ENCODE measurements around the gene PRR5L. TPM values are rescaled to one million over a fixed set of nuclear protein-coding genes. Genes with fewer than 3 reads are reported as not detected.

PRR5L gene
- polyA plus RNA-seq, 1 of the 3 experiments (the other 2 are of a cell fraction): 0.46 TPM

- no peak overlapping the region for H3K27ac ChIP-seq (ENCODE audit: low read depth in 2 of 2, low read length in 1 of 2)
These were observed 179.1 kb downstream of the PRR5L start for GRCh38 chr11:36475192-36475591.

More at GRCh38 chr11:36475192-36475591, 179.1 kb downstream of the PRR5L start:
- Histone ChIP-seq H4K20me1 (ENCODE audit: insufficient read depth) (no peaks in the 10 kb centered on the region), H3K9ac (no peak overlapping the region), H3K9me3 (no peaks in the 10 kb centered on the region), H3K4me2 (no peak overlapping the region), H2AFZ (ENCODE audit: low read depth) (no peak overlapping the region), H3K36me3 (replicated peaks in 1 of 2; ENCODE audit: control insufficient read depth in 1 of 2, insufficient read depth in 2 of 2, low read length in 1 of 2) (peaks cover 0 to 3% of the 10 kb centered on the region in 2 experiments), H3F3A (replicated peaks; ENCODE audit: insufficient read depth) (peaks cover 3% of the 10 kb centered on the region), H3K9me2 (no peaks in the 10 kb centered on the region), H3K4me1 (ENCODE audit: control insufficient read depth in 1 of 2, insufficient read depth in 2 of 2, low read depth in 1 of 2, low read length in 1 of 2) (peaks cover 2 to 8% of the 10 kb centered on the region in 2 experiments; a peak in 2 of 4 replicates), H3K79me2 (ENCODE audit: insufficient read depth) (no peaks in the 10 kb centered on the region), H3K4me3 (ENCODE audit: low read depth in 2 of 2, low read length in 1 of 2) (no peak overlapping the region), H3K27me3 (ENCODE audit: insufficient read depth) (no peaks in the 10 kb centered on the region)
- WGBS (ENCODE audit: low lambda C conversion rate): 37% methylated on average over 1 of the region's 1 CpG
- POLR2A ChIA-PET: no interaction called here
- CTCF ChIA-PET: interaction anchor here (0.8 to 6.0 kb wide), 4 partner anchors 18 to 183 kb away, joined by 3 to 109 read pairs (median 4); partner anchors contain the start of genes COMMD9 and PRR5L
- no peak for DNase-seq
- TF ChIP-seq MXI1 (IDR thresholded peaks at IDR 0.05; ENCODE audit: low read depth, low read length) (no peak), GATA2 (CRISPR knock-in tag; IDR thresholded peaks at IDR 0.05) (no peak), RFX5 (IDR thresholded peaks at IDR 0.05; ENCODE audit: low read length) (no peak), EP300 (IDR thresholded peaks at IDR 0.05; ENCODE audit: borderline replicate concordance in 1 of 2, low read depth in 1 of 2, low read length in 1 of 2) (no peak), PBX3 (IDR thresholded peaks at IDR 0.05) (no peak), CTCF (IDR thresholded peaks at IDR 0.05) (no peak), SIN3A (IDR thresholded peaks at IDR 0.05; ENCODE audit: borderline replicate concordance, low read depth, low read length) (no peak)
- TF ChIP-seq, protein P1, sequence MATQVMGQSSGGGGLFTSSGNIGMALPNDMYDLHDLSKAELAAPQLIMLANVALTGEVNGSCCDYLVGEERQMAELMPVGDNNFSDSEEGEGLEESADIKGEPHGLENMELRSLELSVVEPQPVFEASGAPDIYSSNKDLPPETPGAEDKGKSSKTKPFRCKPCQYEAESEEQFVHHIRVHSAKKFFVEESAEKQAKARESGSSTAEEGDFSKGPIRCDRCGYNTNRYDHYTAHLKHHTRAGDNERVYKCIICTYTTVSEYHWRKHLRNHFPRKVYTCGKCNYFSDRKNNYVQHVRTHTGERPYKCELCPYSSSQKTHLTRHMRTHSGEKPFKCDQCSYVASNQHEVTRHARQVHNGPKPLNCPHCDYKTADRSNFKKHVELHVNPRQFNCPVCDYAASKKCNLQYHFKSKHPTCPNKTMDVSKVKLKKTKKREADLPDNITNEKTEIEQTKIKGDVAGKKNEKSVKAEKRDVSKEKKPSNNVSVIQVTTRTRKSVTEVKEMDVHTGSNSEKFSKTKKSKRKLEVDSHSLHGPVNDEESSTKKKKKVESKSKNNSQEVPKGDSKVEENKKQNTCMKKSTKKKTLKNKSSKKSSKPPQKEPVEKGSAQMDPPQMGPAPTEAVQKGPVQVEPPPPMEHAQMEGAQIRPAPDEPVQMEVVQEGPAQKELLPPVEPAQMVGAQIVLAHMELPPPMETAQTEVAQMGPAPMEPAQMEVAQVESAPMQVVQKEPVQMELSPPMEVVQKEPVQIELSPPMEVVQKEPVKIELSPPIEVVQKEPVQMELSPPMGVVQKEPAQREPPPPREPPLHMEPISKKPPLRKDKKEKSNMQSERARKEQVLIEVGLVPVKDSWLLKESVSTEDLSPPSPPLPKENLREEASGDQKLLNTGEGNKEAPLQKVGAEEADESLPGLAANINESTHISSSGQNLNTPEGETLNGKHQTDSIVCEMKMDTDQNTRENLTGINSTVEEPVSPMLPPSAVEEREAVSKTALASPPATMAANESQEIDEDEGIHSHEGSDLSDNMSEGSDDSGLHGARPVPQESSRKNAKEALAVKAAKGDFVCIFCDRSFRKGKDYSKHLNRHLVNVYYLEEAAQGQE (IDR thresholded peaks at IDR 0.05; ENCODE audit: low read depth, low read length): no peak

Data from SK-N-SH (cell line).